Measurements from ENCODE around the gene TMSB10.
A peak's percentile ranks its signal among the peaks of the same experiment; 100 is the strongest.

TMSB10 gene

GRCh38 chr2:84904717-84905174, 710 bp upstream of the TMSB10 start:
- peak; percentile 77 for DNase-seq

- DNase-seq, result peak; percentile 87
Measured at GRCh38 chr2:84906108-84906899, 848 bp downstream of the TMSB10 start.

DNA sequence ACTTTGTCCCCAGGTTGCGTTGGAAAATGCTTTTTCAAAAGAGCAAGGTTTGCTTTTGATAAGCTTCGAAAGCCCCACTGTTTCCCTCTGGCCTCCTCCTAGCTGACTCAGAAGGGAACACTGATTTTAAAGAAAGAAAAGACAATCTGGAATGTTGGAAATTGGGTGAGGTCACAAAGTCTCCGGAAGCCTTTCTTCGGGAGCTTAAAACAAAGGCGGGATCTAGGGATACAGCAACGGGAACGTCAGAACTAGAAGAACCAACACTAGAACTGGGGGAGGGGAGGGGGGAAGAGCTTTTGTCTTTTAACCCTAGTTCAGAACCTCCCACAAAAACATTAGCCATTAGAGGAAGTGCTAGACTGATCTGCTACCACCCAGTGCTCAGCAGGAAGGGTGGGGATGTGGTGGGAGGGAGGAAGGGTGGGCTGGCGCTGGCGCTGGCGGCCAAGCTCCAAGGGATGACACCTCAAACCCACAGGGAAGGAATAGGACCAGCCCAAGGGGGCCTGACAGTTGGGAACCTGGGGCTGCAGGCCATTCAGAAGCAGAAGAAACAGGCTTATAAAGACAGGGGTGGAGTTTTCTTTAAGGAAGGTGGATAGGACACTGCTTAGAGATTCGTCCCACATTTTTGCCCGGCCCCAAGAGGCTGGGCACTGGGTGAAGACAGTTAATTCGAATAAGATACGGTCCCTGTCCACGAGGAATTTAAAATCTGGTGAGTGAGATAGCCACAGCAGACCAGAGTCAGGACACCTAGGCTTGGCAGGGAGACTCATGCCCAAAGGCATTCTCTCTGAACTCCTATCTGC, 1.7 kb downstream of the TMSB10 start:
- peak; percentile 72 for DNase-seq

- peak; percentile 58 for DNase-seq
Measured at GRCh38 chr2:84908948-84909713, 3.7 kb downstream of the TMSB10 start.

DNA sequence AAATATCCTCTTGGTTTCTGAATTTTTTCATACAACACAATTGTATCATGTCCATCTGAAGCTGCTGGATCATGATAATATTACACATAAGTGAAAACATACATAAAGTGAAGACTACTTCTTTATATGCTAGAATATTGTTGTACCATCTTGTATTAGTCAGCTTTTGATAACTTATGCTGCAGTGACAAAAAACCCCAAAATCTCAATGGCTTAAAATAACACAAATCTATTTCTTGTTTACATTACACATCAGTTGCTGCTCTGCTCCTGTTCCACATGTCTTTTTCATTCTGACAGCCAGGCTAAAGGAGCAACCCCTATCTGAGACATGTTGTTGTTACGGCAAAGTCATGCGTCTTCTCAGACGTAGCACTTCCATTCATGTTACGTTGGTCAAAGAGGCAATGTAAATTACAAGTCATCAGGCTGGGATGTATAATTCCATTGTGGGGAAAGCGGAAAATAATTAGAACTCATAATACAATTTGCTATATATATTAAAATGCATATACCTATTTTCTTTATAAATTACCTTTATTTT, 5.8 kb downstream of the TMSB10 start:
- no peak for DNase-seq

GRCh38 chr2:84912984-84913383, 7.5 kb downstream of the TMSB10 start:
- DNase-seq, result peak; percentile 33

DNA sequence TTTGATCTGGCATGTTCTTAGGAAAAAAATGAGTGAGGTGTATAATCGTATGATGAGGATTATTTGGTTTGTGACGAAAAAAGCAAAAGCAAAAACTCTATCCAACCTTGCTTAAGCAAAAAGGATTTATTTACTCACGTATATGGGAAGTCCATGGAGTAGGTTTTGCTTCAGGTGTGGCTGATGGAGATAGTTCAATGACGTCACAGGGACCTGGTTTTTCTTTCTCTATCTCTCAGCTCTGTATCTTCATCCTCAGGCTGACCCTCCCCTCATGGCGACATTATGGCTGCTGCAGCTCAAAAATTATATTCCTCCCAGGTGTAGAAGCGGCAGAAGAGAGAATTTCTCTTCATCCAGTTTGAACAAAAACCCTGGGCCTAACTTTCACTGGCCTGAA, 8.9 kb downstream of the TMSB10 start:
- peak; percentile 19 for DNase-seq

DNA sequence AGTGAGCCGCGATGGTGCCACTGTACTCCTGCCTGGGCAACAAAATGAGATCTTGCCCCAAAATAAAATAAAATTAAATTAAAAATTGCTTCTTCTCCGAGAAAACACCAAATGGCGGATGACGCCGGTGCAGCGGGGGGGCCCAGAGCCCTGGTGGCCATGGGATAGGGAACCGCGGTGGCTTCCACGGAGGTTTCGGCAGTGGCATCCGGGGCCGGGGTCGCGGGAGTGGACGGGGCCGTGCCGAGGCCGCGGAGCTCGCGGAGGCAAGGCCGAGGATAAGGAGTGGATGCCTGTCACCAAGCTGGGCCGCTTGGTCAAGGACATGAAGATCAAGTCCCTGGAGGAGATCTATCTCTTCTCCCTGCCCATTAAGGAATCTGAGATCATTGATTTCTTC, 10.2 kb downstream of the TMSB10 start:
- DNase-seq, result peak; percentile 42

- DNase-seq, result peak; percentile 48
Measured at GRCh38 chr2:84917821-84918220, 12.4 kb downstream of the TMSB10 start.

DNA sequence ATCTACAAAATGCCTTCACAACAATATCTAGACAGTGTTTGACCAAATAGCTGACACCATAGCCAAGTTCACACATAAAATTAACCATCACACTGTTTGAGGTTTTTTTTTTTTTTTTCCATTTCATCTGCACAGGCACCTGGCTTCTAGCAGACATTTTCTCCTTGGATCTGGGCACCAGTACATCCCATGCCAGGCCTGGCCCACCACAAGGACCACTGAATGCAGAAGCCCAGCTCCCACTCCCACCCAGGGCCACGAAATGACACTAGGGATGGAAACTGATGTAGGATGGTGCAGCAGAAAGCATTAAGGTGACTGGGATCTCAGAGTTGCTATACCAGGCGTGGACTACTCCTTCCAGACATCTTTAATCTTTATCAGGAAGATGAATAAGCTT, 13.0 kb downstream of the TMSB10 start:
- peak; percentile 32 for DNase-seq

- no peak for DNase-seq
Measured at GRCh38 chr2:84919885-84920580, 14.6 kb downstream of the TMSB10 start.

DNA sequence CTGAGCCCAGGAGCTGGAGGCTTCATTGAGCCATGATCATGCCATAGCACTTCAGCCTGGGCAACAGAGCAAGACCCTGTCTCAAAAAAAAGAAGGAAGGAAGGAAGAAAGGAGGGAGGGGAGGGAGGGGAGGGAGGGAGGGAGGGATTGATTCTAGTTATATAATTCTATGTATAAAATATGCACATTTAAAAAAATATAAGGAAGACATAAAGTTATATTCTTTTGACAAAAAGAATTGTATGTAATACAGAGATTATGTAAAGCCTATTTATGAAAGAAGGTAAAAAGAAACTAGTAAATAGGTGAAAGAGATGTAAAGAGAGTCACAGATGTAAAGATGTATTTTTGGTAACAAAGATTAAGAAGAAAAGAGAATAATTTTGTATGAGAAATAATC, 17.6 kb downstream of the TMSB10 start:
- no peak for DNase-seq

DNA sequence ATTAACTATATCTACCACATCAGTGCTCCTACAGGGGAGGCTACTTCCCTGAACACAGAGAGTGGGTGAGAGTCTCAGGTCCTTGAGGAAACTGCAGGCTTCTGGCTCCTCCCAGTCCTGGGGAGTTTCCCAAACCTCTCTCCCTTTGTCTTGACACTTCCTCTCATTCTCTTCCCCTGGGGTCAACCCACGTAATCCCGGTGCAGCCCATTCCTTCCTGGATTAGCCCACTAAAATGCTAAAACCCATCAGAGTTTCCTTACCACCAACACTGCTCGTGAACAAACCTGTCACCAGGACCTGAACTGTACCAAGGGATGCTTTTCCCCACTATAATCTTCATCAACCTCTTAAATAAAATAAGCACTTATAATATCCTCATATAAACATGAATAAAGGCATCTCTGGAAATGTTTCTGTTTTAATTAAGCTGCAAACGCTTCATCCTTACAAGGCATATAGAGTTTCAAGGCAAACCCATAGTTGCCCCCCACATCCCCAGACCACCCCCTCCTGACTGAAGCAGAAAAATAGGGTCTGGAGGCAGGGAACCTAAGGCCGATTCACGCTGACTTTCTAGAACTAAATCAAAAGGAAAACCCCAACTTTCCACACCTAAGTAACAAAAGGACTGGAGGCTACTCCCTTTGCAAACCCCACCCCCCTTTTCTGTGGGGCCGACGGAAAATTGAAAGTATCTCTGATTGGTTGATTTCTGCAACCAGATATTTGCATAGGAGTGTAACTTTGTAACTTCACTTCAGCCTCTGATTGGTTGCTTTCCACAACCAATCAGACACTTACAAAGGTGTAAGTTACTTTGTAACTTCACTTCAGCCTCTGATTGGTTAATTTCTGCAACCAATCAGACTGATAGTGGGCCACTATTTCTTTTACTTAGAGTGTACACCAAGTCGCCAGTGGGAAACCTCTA, 19.0 kb downstream of the TMSB10 start:
- no peak for DNase-seq

DNA sequence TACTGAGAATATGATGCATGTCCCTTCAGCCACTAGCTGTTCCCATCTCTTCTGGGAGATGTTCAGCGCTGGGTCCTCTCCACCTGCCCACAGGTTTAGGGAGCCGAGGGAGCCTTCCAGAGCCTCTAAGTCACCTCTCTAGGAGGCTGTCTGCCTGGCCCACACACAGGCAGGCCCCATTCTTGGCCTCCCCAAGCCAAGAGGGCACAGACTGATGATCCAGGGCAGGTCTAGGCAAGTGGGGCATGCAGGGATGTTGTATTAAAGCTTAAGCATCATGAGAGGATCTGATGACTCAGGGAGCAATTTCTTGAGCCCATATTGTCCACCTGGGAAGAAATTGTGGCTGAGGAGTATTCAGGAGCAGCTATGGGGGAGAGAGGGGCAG, 19.9 kb downstream of the TMSB10 start:
- no peak for DNase-seq

GRCh38 chr2:84925724-84926376, 20.4 kb downstream of the TMSB10 start:
- DNase-seq, result peak; percentile 100

GRCh38 chr2:84927275-84927627, 21.8 kb downstream of the TMSB10 start:
- no peak for DNase-seq

DNA sequence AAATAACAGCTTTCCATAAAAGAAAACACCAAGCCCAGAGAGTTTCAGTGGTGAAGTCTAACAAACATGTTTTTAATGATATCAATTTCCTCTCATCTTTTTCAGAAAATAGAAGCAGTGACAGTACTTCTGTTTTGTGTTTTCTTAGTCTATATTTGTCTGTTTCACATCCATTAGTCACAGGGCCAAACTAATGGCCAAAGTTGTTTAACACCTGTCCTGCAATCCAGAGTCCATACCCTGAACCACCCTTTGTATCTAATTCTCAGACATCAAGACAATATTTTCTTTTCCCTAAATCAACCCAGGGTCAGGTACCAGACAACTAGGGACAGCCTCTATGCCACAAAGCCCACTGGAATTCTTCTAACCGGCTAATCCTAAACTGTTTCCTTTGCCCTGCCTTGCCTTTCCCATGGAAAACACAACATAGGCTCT, 25.9 kb downstream of the TMSB10 start:
- DNase-seq, result no peak

- peak; percentile 81 for DNase-seq
Measured at GRCh38 chr2:84938194-84938879, 32.9 kb downstream of the TMSB10 start.

- DNase-seq, result peak; percentile 86
Measured at GRCh38 chr2:84939426-84940087, 34.1 kb downstream of the TMSB10 start.
